Measurements from ENCODE around the gene QRSL1.
"Not testable (repeated sequence)": the region's sequence is repeated elsewhere in the genome, so short reads cannot be mapped to it uniquely, and the experiment has no call there.

QRSL1 gene

DNA sequence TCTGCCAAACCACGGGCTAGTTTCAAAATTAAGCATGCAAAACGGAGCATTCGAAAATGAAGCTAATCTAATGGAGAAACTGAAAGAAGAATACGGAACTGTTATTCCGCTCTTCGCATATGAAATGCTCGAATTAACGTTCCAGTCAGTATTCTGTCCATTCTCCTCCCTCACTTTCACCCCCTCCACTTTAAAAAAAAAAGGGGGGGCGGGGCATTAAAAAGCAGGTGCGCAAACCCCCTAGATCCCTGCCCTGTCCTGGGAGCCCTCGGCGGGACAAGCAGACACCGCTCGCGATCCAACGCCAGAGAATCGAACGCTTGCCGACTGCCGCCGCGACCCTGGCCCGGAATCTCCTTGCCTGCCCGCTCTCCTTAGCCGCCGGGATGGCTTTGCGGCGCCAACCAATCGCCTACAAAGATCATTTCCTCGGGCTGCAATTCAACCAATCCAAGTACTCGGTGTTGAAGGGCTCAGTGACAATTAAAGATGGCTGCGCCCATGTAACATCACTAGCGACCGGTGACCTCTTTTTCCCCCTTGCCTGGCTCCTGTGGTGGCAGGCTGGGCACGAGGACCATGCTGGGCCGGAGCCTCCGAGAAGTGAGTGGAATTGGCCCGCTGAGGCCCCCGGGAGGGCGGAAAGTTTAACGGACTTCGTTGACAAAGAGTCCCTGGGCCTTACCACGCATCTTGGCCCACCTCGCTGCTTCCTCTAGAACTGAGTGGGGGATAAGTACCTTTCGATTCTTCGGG is at the start of gene QRSL1, which contains the start of gene RTN4IP1:
QRSL1 (plus strand) TSS at position 476 of the 756 bp plus-strand sequence; CDS start at position 580, 104 bp downstream.
RTN4IP1 (minus strand) TSS at position 396 of the 756 bp plus-strand sequence. CDS start 477 bp downstream, outside the sequence.
- Mint-ChIP-seq H3K36me3 (ENCODE audit: low read depth) (peaks cover 16% of the 10 kb centered on the region), H3K27me3 (ENCODE audit: low read depth) (no peaks in the 10 kb centered on the region), H3K27ac (peak within 1 kb of the TSS; percentile 95), H3K9me3 (no peaks in the 10 kb centered on the region), H3K4me3 (peak within 1 kb of the TSS; percentile 90), H3K4me1 (ENCODE audit: low read depth) (peaks cover 44% of the 10 kb centered on the region)
- peak; percentile 84 for DNase-seq (ENCODE audit: low spot score)

- Mint-ChIP-seq H3K27me3 (ENCODE audit: low read depth) (no peaks in the 10 kb centered on the region), H3K27ac (no peak overlapping the region), H3K36me3 (ENCODE audit: low read depth) (peaks cover 14% of the 10 kb centered on the region), H3K4me1 (ENCODE audit: low read depth) (no peaks in the 10 kb centered on the region), H3K4me3 (no peak overlapping the region), H3K9me3 (no peaks in the 10 kb centered on the region)
- DNase-seq (ENCODE audit: low spot score), result no peak
These were observed 47.9 kb upstream of the QRSL1 start for GRCh38 chr6:106581468-106581867.

DNA sequence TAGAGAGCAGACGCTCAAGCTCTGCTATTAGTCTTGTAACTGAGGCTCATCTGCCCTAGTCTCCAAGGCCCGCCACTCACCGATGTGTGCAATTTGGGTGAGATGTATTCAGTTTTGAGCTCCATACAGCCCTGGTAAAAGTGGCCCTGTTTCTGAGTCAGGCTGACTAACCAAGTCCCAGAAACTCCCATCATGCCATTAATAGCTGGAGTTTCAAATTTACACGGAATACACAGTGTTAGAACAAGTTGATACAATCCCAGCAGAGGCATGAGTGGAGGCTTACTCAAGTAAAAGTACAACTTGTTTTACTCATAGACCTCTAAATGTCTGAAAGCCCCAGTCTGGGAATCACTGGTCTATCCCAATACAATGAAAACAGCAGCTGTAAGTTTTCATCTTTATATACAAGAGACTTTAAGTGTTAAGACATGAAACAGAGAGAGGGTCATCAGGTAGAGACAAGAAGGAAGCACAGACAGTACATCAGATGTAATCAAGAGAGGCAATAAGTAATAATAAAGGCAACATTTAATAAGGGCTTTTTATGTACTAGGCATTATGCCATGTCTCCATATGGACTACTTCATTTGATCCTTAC is 42.5 kb upstream of the QRSL1 start:
- Mint-ChIP-seq H3K4me1 (ENCODE audit: low read depth) (no peaks in the 10 kb centered on the region), H3K4me3 (no peak overlapping the region), H3K9me3 (no peaks in the 10 kb centered on the region), H3K27ac (no peak overlapping the region), H3K27me3 (ENCODE audit: low read depth) (no peaks in the 10 kb centered on the region), H3K36me3 (ENCODE audit: low read depth) (peaks cover 24% of the 10 kb centered on the region)
- DNase-seq (ENCODE audit: low spot score), result no peak

- not testable (repeated sequence) for H3K27me3 Mint-ChIP-seq (ENCODE audit: low read depth); H3K4me1 Mint-ChIP-seq (ENCODE audit: low read depth); H3K27ac Mint-ChIP-seq; H3K9me3 Mint-ChIP-seq; DNase-seq (ENCODE audit: low spot score); H3K4me3 Mint-ChIP-seq
- H3K36me3 Mint-ChIP-seq (ENCODE audit: low read depth), result peaks cover 19% of the 10 kb centered on the region
These were observed 40.4 kb upstream of the QRSL1 start for GRCh38 chr6:106588937-106589336.

DNA sequence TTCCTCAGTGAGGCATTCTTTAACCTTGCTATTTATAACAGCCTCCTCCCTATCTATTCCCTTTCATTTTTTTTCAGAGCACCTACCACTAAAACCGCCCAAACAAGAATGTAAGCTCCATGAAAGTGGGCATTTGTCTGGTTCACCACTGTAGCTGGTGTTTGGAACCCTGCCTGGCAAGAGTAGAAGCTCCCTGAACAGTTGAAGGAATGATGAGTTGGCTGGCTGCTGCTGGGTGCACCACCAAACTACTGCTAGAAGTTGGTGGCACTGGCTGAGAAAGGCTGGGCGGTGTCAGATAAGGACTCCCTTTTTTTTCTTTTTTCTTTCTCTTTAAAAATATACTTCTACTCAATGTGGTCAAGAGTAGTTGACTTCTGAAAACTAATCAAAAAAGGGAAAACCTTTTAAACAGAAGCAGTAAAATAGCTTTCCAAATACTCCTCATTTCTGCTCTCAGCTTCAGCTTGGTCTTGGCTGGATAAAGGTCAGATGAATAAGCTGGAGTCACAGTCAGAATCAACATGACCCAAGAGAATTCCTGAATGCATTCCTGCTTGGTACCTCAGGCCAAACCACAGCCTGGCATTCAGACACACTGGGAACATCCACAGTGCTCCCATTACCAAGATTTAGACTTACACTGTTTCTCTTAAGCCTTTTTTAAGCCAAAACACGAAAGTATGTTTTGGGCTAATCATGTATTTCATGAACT is 38.1 kb upstream of the QRSL1 start:
- Mint-ChIP-seq H3K27ac (no peak overlapping the region), H3K36me3 (ENCODE audit: low read depth) (peaks cover 19% of the 10 kb centered on the region), H3K4me3 (no peak overlapping the region), H3K27me3 (ENCODE audit: low read depth) (no peaks in the 10 kb centered on the region), H3K4me1 (ENCODE audit: low read depth) (no peaks in the 10 kb centered on the region), H3K9me3 (no peaks in the 10 kb centered on the region)
- no peak for DNase-seq (ENCODE audit: low spot score)

DNA sequence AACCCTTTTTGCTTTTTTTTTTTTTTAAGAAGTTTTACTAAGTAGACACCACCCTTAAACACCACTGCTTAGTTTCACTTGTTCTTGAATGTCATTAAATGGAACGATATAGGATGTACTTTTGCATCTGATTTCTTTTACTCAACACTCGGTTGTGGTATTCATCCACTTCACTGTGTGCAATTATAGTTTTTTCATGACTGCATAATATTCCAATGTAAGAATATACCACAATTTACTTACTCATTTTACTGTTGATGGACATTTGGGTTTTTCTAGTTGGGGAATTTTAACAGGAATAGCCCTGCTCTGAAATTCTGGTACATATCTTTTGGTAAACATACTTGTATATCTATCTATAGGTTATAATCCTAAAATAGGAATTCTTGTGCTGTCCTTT is 29.9 kb upstream of the QRSL1 start:
- H3K36me3 Mint-ChIP-seq (ENCODE audit: low read depth), result peaks cover 27% of the 10 kb centered on the region

GRCh38 chr6:106600329-106600728 is 29.0 kb upstream of the QRSL1 start:
- no peak overlapping the region for H3K4me3 Mint-ChIP-seq
- H3K27ac Mint-ChIP-seq, result no peak overlapping the region
- no peak for DNase-seq (ENCODE audit: low spot score)
- peaks cover 27% of the 10 kb centered on the region for H3K36me3 Mint-ChIP-seq (ENCODE audit: low read depth)
- no peaks in the 10 kb centered on the region for H3K4me1 Mint-ChIP-seq (ENCODE audit: low read depth)
- H3K9me3 Mint-ChIP-seq, result peaks cover 4% of the 10 kb centered on the region
- no peaks in the 10 kb centered on the region for H3K27me3 Mint-ChIP-seq (ENCODE audit: low read depth)

More for the DNA sequence above, 29.9 kb upstream of the QRSL1 start:
- H3K4me1 Mint-ChIP-seq (ENCODE audit: low read depth), result no peaks in the 10 kb centered on the region
- peaks cover 4% of the 10 kb centered on the region for H3K9me3 Mint-ChIP-seq
- no peak overlapping the region for H3K27ac Mint-ChIP-seq
- no peak overlapping the region for H3K4me3 Mint-ChIP-seq
- H3K27me3 Mint-ChIP-seq (ENCODE audit: low read depth), result no peaks in the 10 kb centered on the region
- no peak for DNase-seq (ENCODE audit: low spot score)

DNA sequence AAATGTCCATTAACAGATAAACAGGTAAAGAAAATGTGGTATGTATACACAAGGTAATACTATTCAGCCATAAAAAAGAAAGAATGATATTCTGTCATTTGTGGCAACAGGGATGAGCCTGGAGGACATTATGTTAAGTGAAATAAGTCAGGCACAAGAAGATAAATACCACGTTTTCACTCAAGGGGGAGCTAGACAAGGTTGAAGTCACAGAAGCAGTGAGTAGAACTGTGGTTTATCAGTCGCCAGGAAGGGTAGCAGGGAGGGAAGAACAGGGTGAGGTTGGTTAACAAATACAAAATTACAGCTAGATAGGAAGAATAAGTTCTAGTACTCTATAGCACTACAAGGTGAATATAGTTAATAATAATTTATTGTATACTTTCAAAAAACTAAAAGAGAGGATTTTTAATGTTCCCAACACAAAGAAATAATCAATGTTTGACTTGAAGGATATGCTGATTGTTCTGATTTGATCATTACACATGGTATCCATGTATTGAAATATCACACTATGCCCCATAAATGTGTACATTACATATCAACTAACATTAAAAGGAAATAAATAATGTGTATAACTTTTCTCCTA is 21.2 kb upstream of the QRSL1 start:
- peaks cover 23% of the 10 kb centered on the region for H3K36me3 Mint-ChIP-seq (ENCODE audit: low read depth)
- H3K27me3 Mint-ChIP-seq (ENCODE audit: low read depth), result no peaks in the 10 kb centered on the region
- peaks cover 4% of the 10 kb centered on the region for H3K9me3 Mint-ChIP-seq
- H3K4me3 Mint-ChIP-seq, result no peak overlapping the region
- no peak overlapping the region for H3K27ac Mint-ChIP-seq
- DNase-seq (ENCODE audit: low spot score), result no peak
- H3K4me1 Mint-ChIP-seq (ENCODE audit: low read depth), result peaks cover 30% of the 10 kb centered on the region

- Mint-ChIP-seq H3K9me3 (peaks cover 4% of the 10 kb centered on the region), H3K27ac (no peak overlapping the region), H3K27me3 (ENCODE audit: low read depth) (no peaks in the 10 kb centered on the region), H3K4me1 (ENCODE audit: low read depth) (peaks cover 43% of the 10 kb centered on the region), H3K36me3 (ENCODE audit: low read depth) (peaks cover 25% of the 10 kb centered on the region), H3K4me3 (no peak overlapping the region)
- DNase-seq (ENCODE audit: low spot score), result no peak
These were observed 19.7 kb upstream of the QRSL1 start for GRCh38 chr6:106609699-106610098.

- no peak overlapping the region for H3K4me3 Mint-ChIP-seq
- no peak overlapping the region for H3K27ac Mint-ChIP-seq
- H3K27me3 Mint-ChIP-seq (ENCODE audit: low read depth), result no peaks in the 10 kb centered on the region
- DNase-seq (ENCODE audit: low spot score), result no peak
- peaks cover 27% of the 10 kb centered on the region for H3K36me3 Mint-ChIP-seq (ENCODE audit: low read depth)
- peaks cover 48% of the 10 kb centered on the region for H3K4me1 Mint-ChIP-seq (ENCODE audit: low read depth)
- peaks cover 4% of the 10 kb centered on the region for H3K9me3 Mint-ChIP-seq
These were observed 18.3 kb upstream of the QRSL1 start for GRCh38 chr6:106611030-106611429.

- Mint-ChIP-seq H3K4me1 (ENCODE audit: low read depth) (peaks cover 56% of the 10 kb centered on the region), H3K9me3 (peaks cover 4% of the 10 kb centered on the region), H3K27ac (peak overlapping the region; percentile 91), H3K4me3 (peak overlapping the region; percentile 62), H3K27me3 (ENCODE audit: low read depth) (no peaks in the 10 kb centered on the region), H3K36me3 (ENCODE audit: low read depth) (peaks cover 35% of the 10 kb centered on the region)
- DNase-seq (ENCODE audit: low spot score), result no peak
These were observed 16.5 kb upstream of the QRSL1 start for GRCh38 chr6:106612671-106613416.

DNA sequence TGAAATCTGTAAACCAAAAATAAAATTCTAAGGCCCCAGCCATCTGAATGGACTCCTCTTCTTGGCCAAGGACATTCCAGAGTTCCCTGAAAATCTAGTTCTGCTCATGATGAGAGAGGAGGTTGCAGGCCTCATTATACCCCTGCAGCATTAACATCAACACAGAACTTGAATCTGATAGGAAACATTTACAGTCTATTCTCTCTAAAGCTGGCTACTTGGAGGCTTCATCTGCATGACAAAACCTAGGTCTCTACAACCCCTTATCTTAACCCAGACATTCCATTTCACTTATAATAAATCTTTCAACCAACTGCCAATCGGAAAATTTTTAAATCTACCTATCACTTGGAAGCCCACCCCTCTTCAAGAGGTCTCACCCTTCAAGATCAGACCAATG is 15.8 kb upstream of the QRSL1 start:
- DNase-seq (ENCODE audit: low spot score), result no peak
- Mint-ChIP-seq H3K4me1 (ENCODE audit: low read depth) (peaks cover 57% of the 10 kb centered on the region), H3K27ac (peak overlapping the region; percentile 91), H3K36me3 (ENCODE audit: low read depth) (peaks cover 40% of the 10 kb centered on the region), H3K4me3 (peak overlapping the region; percentile 62), H3K27me3 (ENCODE audit: low read depth) (no peaks in the 10 kb centered on the region), H3K9me3 (peaks cover 4% of the 10 kb centered on the region)

DNA sequence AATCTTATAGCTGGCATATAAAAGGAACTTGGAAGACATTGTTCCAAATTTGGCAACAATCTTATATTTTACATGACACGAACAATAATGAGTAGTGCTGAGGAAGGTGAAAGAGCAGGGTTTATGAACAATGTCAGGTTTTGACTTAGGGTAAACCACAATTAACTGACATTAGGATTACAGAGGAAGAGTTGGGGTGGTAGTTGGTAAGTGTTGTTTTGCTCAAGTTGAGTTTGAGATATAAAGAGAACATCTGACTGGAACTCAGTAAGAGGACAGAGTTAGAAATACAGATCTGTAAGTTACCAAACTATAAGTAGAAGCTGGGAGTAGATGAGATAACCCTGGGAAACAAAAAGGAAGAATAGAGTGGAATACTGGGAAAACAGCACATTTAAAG is 15.2 kb upstream of the QRSL1 start:
- Mint-ChIP-seq H3K36me3 (ENCODE audit: low read depth) (peaks cover 44% of the 10 kb centered on the region), H3K4me1 (ENCODE audit: low read depth) (peaks cover 59% of the 10 kb centered on the region), H3K9me3 (peaks cover 4% of the 10 kb centered on the region), H3K27ac (peak overlapping the region; percentile 91), H3K27me3 (ENCODE audit: low read depth) (no peaks in the 10 kb centered on the region), H3K4me3 (peak overlapping the region; percentile 62)
- DNase-seq (ENCODE audit: low spot score), result no peak
